ENCODE results near the gene ZNHIT6. TPM values are rescaled to one million over a fixed set of nuclear protein-coding genes. Genes with fewer than 3 reads are reported as not detected.

The ZNHIT6 gene, protein sequence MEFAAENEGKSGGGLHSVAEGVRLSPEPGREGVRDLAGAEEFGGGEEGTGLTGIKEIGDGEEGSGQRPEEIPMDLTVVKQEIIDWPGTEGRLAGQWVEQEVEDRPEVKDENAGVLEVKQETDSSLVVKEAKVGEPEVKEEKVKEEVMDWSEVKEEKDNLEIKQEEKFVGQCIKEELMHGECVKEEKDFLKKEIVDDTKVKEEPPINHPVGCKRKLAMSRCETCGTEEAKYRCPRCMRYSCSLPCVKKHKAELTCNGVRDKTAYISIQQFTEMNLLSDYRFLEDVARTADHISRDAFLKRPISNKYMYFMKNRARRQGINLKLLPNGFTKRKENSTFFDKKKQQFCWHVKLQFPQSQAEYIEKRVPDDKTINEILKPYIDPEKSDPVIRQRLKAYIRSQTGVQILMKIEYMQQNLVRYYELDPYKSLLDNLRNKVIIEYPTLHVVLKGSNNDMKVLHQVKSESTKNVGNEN
- total RNA-seq: 13.7 and 19.0 TPM in 2 replicates

DNA sequence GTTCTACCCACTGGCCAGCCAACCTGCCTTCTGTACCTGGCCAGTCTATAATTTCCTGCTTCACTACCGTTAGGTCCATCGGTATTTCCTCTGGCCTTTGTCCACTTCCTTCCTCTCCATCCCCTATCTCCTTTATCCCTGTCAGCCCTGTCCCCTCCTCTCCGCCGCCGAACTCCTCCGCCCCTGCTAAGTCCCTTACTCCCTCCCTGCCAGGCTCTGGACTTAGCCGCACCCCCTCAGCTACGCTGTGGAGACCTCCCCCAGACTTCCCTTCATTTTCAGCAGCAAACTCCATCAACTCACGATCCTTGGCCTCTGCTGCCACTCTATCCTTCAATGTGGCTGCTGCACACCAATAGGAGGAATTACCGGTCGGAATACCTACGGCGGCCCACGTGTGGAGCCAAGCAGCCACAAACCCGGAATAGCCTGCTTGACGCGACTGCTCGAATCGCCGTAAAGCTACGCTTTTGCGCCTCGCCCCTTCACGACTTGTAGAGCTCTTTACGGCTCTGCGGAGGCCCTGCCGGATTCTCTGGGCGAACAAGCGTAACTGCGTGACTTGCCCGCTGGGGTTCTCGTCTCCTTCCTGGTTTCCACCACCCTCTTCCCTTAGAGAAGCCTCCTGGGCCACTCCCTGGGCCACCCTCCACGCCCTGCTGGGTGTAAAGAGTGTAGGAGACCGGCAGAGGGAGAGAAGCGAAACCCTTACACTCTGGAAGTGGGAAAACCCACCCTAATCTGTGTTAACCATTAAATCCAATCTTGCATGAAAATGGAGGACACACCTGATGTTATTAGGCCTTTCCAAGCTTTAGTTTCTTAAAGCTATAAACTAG is at the start of gene ZNHIT6:
Gene ZNHIT6, minus strand, starts transcription at position 444 of the 839 bp plus-strand sequence. Its CDS starts 149 bp downstream, at position 295.

Other genes with a start within 250 kb of the ZNHIT6 start
- 63.7 and 74.5 TPM in 2 replicates for gene DDAH1, start 243.3 kb downstream of the ZNHIT6 start, total RNA-seq
- gene CCN1, start 127.7 kb downstream of the ZNHIT6 start, total RNA-seq: 131 and 133 TPM in 2 replicates